Cerebellar nuclear complex (tissue), 1 donor: ENCODE results near the gene KRT39.
A peak's percentile ranks its signal among the peaks of the same experiment; 100 is the strongest.
"Not testable (repeated sequence)": the region's sequence is repeated elsewhere in the genome, so short reads cannot be mapped to it uniquely, and the experiment has no call there.

Experiments used
- DNase-seq, 2 experiments: peaks; one replicate each; lab custom pipeline; 2025; lab: John Stamatoyannopoulos, UW

The KRT39 gene

DNA sequence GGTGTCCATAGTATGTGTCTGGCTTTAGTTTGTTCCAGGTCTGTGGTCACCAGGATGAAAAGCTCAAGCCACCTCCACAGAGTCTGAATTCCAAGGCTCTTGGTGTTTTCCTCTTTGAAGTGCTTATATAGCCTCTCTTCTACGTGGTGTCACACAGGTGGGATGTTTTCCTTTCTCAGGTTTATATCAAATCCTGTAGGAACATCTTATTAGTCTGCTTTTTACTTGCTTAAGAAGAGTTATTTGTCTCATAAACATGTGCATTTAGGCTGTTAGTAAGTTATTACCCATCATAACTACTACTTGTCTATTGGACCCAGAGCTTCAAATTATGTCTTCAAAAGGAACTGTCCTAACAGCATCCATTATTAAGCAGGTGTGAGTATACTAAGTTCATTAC, at the start of gene KRT39:
Gene KRT39, minus strand, starts transcription at position 101 of the 400 bp plus-strand sequence. Its CDS starts 92 bp downstream, at position 9.
- no peak for DNase-seq

DNA sequence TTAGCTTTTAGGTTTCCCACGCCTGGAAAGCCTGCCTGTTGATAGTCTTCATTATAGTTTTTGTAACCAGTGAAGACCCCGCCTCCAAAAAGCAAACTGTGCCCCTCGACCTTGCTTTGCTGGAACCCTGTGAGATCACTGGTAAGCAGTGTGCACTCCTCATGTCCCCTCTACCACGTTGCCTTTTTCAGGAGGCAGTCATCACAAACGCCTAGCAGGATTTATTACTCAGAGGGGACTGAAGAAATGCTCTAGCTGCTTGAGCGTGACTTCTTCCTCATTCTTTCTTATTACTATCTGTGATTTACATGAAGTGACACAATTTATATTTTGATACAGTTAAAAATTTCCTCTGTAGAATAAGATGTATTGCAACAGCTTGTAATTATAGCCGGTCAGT, 48.7 kb upstream of the KRT39 start:
- DNase-seq = no peak

DNA sequence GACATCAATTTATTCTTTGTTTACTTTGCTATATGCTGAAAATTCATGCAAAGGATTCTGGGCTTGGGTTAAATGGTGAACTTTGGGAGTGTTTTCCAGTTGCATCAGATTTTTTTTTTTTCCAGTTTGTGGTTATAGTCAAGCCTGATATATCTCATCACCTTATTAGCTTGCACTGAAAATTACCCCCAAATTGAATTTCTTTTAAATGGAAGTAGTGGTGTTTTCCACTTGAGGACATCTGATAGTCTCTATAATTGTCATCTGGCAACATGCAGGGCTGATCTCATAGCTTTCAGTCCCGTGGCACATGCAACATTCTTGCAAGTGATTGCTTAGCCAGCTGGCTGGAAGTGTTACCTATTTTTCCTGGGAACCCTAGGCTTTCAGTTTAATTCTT, 46.9 kb upstream of the KRT39 start:
- peak in 1 of 2 experiments; percentile 9 for DNase-seq

DNA sequence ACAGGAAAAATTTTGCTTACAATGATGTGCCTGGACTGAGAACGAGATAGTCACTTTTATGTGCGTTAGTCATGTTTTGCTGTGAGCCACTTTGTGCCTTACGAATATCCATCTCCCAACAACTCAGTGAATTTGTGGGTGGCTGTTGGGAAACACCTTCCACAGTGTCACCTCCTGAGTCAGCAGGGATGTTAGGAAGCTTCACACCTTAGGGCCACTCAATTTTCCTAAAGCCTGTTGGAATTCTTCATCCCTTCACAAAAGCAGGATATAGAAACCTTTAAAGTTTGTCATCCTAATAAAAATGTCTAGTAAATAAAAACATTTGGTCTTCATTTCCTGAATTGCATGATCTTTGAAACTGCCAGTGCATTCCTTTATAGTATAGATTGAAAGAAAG, 46.4 kb upstream of the KRT39 start:
- no peak for DNase-seq

DNA sequence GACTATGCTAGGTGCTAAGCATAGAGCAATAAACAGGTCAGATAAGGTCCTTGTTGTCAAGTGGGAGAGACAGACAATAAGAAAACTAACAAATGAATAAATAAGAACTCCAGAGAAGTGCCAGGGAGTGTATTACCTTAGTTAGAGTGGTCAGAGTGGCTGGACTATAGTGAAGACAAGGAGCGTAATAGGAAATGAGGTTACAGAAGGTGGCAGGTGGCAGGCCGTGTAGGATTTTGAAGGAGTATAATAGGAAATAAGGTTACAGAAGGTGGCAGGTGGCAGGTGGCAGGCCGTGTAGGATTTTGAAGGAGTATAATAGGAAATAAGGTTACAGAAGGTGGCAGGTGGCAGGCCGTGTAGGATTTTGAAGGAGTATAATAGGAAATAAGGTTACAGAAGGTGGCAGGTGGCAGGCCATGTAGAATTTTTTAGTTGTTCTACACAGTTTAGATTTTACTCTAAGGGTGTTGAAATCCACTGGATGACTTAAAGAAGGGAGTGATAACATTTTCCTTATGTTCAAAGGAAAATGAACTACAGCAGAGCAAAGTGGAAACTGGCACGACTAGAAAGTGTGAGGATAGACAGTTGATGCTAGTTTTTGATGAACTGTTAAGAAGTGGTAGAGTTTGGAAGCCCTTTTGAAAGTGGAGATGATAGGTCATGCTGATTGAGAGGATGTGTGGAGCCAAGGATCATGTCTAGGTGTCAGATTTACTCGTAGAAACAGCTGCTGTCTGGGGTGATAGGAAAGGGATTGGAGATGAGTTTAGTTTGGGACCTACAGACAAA, 45.8 kb upstream of the KRT39 start:
- DNase-seq = peak in 1 of 2 experiments; percentile 8

DNA sequence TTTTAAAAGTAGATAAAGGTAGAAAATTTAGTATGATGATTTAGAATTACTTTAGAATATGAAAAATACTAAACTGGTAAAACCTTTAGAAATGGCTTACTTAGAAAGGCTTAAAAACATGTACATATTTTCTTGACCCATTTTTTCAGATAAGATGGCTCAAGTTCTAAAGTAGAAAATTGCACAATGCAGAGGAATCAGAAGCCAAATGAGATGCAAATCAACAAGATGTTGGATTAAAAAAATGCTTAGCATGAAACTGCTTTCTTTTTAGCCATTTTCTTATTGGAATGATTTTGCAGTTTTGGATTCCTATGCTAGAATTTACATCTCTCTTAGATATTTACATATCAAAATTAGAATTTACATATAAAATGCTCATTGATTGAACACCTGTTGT, 43.7 kb upstream of the KRT39 start:
- no peak for DNase-seq

DNA sequence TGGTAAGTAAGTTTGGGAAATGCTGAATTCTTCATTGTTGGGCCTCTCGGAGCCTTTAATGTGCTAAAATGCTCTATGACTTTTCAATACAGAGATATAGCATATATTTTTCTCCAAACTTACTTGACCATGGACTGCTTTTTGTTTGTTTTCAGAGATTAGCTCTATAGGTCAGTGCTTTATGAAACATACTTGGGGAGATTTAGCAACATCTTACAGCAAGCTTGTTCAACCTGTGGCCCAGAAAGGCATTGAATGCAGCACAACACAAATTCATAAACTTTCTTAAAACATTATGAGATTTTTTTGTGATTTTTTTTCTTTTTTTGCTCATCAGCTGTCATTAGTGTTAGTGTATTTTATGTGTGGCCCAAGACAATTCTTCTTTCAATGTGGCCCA, 43.2 kb upstream of the KRT39 start:
- no peak for DNase-seq

DNA sequence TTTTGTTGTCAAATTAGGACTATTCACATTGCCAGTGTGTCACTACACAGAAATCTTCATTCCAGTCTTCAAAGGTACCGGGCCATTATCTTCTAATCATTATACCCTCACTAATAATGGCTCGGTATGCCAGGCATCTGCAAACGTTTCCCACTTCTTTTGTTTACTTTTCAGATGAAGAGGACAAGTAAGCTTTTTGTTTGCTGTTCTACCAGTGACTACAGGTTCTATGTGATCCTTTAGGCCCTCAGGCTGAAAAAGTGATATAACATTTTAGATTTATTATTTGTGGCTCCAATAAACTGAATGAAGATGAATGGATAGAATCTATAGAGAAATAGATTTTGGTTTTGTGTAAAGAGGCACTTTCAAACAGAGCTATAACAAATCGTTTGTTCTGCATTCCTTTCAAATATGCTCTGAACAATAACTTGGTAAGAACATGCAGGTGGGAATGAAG, 42.6 kb upstream of the KRT39 start:
- DNase-seq = no peak

DNA sequence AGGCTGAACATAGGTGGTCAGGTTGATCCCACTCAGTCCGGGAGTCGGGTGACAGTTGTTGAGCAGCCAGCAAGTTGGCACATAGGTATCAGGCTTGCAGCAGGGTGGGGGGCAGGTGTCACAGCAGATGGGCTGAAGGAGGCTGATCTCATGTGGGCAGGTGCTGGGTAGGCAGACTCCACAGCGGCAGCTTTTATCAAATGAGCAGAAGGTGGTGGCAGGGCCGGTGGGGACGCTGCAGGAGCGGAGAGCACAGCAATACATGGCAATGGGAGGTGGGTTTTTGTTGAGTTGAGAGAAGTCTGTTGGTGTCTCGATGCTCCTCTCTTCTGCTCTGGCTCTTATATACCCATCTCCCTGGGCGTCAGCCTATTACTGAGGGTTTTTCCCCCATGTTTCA, 42.1 kb upstream of the KRT39 start, which contains the start of gene KRTAP3-1:
Gene KRTAP3-1, minus strand, starts transcription at position 318 of the 400 bp plus-strand sequence. Its CDS starts 54 bp downstream, at position 264.
- DNase-seq = no peak

DNA sequence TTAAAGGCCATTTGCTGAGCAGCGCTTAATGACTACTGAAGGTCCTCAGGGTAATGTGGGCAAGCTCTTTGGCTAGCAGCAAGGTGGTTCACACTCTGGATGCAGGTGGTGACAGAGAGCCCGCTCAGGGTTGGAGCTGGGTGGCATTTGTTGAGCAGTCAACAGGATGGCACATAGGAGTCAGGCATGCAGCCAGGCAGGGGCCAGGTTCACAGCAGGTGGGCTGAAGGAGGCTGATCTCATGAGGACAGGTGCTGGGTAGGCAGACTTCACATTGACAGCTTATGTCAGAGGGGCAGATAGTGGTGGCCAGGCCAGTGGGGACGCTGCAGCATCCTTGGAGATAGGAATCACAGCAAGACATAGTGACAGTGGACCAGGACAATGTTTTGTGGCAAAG, 37.6 kb upstream of the KRT39 start:
- no peak for DNase-seq

DNA sequence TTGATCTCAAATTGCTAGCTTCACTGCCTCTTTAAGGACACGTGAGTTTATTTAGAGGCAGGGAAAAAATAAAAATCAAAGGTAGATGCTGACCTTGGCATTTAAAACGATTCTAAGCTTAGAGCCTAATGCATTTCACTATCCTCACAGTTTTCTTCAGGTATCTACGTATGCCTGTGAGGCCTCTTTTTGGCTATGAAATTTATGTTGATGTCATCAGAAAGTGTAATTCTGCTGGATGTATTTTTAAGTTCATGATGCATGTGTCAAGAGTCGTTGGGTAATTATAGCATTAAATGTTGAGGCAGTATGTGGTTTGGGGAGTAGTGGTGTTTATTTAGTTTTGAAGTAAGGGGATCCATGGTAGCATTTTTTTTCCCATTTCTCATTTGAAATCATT, 37.2 kb upstream of the KRT39 start:
- no peak for DNase-seq

DNA sequence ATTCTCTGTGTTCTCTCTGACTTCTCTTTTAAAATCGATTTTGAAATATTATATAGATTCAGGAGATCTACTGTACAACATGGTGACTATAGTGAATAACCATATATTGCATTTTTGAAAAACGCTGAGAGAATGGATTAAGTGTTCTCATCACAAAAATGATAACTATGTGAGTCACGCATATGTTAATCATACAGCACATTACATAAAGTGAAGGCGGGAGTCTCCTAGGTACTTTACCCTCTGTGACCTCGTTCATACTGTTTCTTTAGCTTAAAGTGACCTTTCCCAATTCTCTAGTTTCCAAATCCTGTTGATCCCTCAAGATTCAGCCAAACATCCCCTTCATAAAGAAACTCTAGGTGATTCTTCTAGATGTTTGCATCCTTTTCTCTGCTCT, 36.1 kb upstream of the KRT39 start:
- no peak for DNase-seq

DNA sequence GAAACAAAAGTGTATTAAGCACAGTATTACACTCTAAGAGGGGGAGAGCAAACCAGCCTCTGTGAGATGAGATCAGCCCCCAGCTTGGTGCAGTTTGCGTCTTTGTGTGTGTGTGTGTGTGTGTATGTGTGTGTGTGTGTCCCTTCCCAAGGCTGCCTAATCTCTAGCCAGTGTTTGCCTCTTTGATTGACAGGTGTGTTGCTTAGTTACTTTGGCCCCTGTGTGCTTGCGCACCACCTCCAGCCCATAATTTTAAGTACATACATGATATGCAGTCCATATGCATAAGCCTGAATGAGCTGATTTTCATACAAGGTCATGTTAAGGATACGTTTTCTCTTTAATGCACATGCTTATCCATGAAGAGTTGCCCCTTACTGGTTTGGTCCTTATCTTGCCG, 35.0 kb upstream of the KRT39 start:
- no peak for DNase-seq

DNA sequence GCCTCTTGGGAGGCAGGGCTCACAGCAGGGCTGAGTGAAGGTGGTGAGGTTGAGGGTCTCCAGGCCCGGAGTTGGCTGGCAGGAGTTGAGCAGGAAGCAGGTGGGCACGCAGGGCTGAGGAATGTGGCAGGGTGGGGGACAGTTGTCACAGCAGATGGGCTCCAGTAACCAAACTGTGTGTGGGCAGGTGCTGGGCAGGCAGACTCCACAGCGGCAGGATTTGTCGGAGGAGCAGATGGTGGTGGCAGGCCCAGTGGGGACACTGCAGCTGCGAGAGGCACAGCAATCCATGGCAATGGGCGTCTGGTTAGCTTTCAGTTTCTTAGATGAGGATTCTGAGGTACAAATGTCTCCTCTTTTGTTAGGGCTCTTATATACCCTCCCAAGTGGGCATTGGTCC, 32.8 kb upstream of the KRT39 start, which contains the start of gene KRTAP3-2:
Gene KRTAP3-2, minus strand, starts transcription at position 344 of the 400 bp plus-strand sequence. Its CDS starts 53 bp downstream, at position 291.
- not testable (repeated sequence) for DNase-seq

DNA sequence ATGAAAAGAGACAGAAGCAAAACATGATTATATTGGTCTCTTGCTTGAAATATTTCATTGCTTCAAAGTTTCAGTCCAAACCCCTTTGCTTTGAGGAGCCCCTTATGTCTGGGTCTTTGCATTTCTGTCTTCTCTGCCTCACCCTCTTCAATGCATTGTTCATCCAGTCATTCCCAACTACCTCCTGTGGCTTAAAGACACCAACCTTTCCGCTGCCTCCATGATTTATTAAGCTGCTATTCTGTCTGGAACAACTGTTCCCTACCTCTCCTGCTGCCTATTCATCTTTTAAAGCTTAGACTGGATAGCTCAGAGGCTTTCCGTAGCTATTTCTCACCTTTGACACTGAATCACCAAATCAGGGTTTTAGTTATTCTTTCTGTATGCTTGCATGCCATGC, 30.6 kb upstream of the KRT39 start:
- DNase-seq = no peak

DNA sequence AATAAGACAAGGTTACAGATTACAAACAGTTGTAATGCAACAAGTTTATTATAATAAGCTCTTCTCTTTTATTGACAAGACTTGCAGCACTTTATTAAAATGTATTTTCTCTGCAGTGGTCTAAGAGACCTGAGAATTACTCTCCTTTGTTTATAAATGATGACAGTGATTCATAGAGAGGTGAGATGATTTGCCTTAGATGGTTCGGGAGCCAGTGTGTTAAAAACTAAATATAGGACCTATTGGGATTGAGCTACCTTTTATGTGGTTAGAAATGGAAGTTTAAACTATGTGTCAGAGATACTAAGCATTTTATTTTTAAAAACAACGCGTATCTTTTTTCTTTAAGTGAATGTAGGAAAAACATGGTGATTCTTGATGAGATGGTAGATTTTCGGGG, 30.1 kb upstream of the KRT39 start:
- no peak for DNase-seq

DNA sequence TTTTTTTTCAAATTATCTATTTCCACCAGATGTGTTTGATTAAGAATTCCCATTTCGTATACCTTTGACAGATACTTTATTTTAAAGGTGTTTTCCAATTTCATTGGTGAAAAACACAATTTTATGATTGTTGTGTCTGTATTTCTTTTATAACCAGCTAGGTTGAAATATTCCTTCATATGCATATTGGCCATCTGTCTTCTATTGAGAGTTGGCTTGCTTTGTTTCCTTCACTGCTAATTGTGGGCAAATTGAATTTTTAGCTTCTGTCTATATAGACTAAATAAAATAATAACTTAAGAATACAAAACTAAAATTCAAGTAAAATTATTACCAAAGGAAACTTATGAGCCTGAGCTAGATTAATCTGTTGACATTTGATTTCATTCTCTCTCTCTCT, 28.4 kb upstream of the KRT39 start:
- no peak for DNase-seq

DNA sequence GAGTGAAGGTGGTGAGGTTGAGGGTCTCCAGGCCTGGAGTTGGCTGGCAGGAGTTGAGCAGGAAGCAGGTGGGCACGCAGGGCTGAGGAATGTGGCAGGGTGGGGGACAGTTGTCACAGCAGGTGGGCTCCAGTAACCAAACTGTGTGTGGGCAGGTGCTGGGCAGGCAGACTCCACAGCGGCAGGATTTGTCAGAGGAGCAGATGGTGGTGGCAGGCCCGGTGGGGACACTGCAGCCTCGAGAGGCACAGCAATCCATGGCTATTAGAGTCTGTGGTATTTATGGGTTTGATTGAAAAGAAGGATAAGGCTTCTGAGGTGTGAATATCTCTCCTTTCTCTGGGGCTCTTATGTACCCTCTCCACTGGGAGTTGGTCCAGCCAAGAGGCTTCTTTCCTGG, 27.1 kb upstream of the KRT39 start, which contains the start of gene KRTAP3-3:
Gene KRTAP3-3, minus strand, starts transcription at position 326 of the 400 bp plus-strand sequence. Its CDS starts 67 bp downstream, at position 259.
- DNase-seq = no peak

DNA sequence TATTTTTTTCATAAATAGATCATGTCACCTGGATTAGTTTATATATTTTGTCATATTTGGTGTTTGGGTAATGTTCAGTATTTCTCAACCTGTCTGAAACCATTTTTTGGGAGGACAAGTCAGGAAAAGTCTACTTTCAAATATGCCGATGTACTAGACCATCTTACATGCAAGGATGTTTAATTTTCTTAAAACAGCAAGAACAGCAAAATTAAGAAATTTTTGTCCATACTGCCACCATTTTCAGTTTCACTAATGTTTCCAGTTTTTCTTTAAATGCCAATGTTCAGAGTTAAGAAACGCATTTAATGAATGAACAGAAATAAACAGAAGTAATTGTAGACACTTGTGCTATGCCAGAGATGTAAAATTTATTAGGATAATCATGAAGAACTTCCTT, 26.3 kb upstream of the KRT39 start:
- DNase-seq = no peak

DNA sequence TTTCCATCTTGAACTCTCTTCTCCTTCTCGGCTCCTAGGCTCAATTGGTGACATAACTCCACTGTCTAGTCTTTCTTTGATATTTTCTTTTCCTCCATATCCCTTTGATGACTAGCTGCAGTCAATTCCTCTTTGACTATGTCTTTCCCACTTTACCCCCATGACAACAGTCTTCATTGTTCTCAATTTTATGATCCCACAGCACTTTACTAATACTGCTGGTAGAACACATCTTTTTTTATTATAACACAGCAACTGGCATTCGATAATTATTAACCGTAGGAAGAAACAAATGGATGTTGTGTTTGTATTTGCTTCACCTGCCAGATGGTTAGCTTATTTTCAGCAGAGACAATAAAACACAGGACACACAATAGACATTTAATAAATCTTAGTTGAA, 25.9 kb upstream of the KRT39 start:
- no peak for DNase-seq

DNA sequence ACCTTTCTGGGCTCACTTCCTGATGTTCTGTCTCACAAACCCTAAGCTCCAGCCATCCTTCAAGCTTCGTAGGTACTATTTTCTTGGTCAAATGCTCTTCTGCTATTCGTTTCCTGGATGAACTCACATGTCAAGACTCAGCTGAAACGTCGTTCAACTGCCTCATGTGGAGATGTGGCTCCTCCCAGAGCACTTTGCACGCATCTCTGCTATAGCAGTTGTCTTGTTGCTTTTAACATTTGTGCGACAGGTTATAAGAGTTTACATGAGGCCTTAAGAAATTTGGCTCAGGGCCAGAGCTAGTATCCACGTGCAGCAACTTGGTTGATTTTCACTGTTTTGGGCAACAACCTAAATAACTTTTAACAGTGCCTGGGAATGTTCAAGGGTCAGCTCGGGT, 20.2 kb upstream of the KRT39 start:
- no peak for DNase-seq

DNA sequence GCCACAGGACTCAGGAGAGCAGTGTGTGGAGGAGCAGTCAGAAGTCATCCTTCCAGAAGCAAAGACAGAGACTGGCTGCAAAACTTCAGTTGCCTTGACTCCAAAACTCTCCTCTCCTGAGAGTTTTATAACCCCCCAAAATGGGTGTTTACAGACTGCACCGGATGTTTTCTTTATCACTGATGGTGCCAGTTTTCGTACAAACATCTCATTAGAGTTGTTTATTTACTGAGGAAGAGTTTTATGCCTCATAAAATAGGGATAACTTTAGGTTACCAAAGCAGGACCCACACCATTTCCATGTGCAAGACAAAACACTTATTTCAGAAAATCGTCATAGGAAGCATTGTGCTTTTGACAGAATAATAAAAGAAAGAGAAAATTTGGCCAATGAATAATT, 17.5 kb upstream of the KRT39 start, which contains the start of gene KRT40:
Gene KRT40, minus strand, starts transcription at position 101 of the 400 bp plus-strand sequence. Its CDS starts 53 bp downstream, at position 48.
- no peak for DNase-seq

DNA sequence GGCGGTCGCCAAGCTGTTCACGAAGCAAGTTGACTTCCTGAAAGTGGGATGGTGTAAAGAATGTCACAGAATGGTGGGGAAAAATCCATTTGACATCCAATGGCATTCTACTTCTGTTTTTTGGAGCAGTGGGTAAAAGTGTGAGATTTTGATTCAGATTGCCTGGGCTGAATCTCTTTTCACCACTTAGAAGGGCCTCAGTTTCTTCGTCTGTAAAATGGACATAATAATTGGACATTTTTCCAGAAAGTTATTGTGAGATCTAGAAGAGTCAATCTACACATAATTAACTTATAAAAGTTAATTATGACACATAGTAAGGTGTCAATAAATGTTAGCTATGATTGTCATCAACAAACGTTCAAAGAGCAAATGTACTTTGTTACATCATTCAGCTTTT, 14.4 kb upstream of the KRT39 start:
- no peak for DNase-seq
